WERI-Rb-1 (cell line): ENCODE data around the gene CCRL2.

ENCODE experiments used
- DNase-seq: peaks from one replicate; pipeline ENCODE4 v3.0.0-alpha.2; 2020
- H3K27ac ChIP-seq: fragments of 250-450 bp; sonication (Bioruptor Pico); 2 replicates; pipeline ENCODE4 v1.5.1; 2020; ENCODE audit warnings: mild to moderate bottlenecking, moderate library complexity
- H3K27me3 ChIP-seq: fragments of 250-450 bp; sonication (Bioruptor Pico); 2 replicates; pipeline ENCODE4 v1.5.1; 2021; ENCODE audit warnings: mild to moderate bottlenecking, low read depth, moderate library complexity; ENCODE audit not compliant: insufficient read depth, severe bottlenecking
- H3K36me3 ChIP-seq: fragments of 250-450 bp; sonication (Bioruptor Pico); 2 replicates; pipeline ENCODE4 v1.5.1; 2020; ENCODE audit warnings: mild to moderate bottlenecking, moderate library complexity
- H3K4me3 ChIP-seq: 2 replicates; pipeline ENCODE4 v1.5.1; 2011; ENCODE audit warnings: low read depth, mild to moderate bottlenecking, control low read depth, low read length
- H3K9me3 ChIP-seq: fragments of 250-450 bp; sonication (Bioruptor Pico); 2 replicates; pipeline ENCODE4 v1.5.1; 2021; ENCODE audit warnings: mild to moderate bottlenecking, moderate library complexity; ENCODE audit not compliant: severe bottlenecking
- CTCF ChIP-seq: IDR thresholded peaks from 2 replicates; pipeline ENCODE4 v1.5.1; 2011; ENCODE audit warnings: low read depth, mild to moderate bottlenecking, control low read depth, inconsistent platforms, low read length

Gene CCRL2

GRCh38 chr3:46412786-46413298, 5.8 kb downstream of the CCRL2 start:
- H3K36me3 ChIP-seq = no peaks in the 10 kb centered on the region
- H3K27me3 ChIP-seq = peaks cover 47% of the 10 kb centered on the region
- TF ChIP-seq CTCF = no peak
- no peak overlapping the region for H3K27ac ChIP-seq
- H3K4me3 ChIP-seq = no peak overlapping the region
- DNase-seq = no peak
- H3K9me3 ChIP-seq = no peaks in the 10 kb centered on the region

- no peak for DNase-seq
- H3K36me3 ChIP-seq = no peaks in the 10 kb centered on the region
- H3K9me3 ChIP-seq = no peaks in the 10 kb centered on the region
- peaks cover 36% of the 10 kb centered on the region for H3K27me3 ChIP-seq
- no peak overlapping the region for H3K4me3 ChIP-seq
- TF ChIP-seq CTCF = no peak
- no peak overlapping the region for H3K27ac ChIP-seq
Measured at GRCh38 chr3:46413951-46414350, 6.9 kb downstream of the CCRL2 start.

GRCh38 chr3:46414739-46415138, 7.7 kb downstream of the CCRL2 start:
- Histone ChIP-seq H3K27me3 (peaks cover 28% of the 10 kb centered on the region), H3K9me3 (no peaks in the 10 kb centered on the region), H3K27ac (no peak overlapping the region), H3K36me3 (no peaks in the 10 kb centered on the region), H3K4me3 (no peak overlapping the region)
- no peak for TF ChIP-seq CTCF
- DNase-seq = no peak

GRCh38 chr3:46416125-46416810, 9.2 kb downstream of the CCRL2 start:
- Histone ChIP-seq H3K27ac (no peak overlapping the region), H3K27me3 (peaks cover 31% of the 10 kb centered on the region), H3K9me3 (no peaks in the 10 kb centered on the region), H3K4me3 (no peak overlapping the region), H3K36me3 (no peaks in the 10 kb centered on the region)
- DNase-seq = no peak
- TF ChIP-seq CTCF = no peak

- Histone ChIP-seq H3K27ac (no peak overlapping the region), H3K4me3 (no peak overlapping the region), H3K36me3 (no peaks in the 10 kb centered on the region), H3K9me3 (no peaks in the 10 kb centered on the region), H3K27me3 (peaks cover 32% of the 10 kb centered on the region)
- DNase-seq = no peak
- no peak for TF ChIP-seq CTCF
Measured at GRCh38 chr3:46416811-46417510, 9.9 kb downstream of the CCRL2 start.
